ENCODE measurements around the gene SLC2A2. TPM values are rescaled to one million over a fixed set of nuclear protein-coding genes. Genes with fewer than 3 reads are reported as not detected.

SLC2A2 gene
- total and polyA plus RNA-seq, 2 donors from 2014 or later, result 12.6 to 31.0 TPM

DNA sequence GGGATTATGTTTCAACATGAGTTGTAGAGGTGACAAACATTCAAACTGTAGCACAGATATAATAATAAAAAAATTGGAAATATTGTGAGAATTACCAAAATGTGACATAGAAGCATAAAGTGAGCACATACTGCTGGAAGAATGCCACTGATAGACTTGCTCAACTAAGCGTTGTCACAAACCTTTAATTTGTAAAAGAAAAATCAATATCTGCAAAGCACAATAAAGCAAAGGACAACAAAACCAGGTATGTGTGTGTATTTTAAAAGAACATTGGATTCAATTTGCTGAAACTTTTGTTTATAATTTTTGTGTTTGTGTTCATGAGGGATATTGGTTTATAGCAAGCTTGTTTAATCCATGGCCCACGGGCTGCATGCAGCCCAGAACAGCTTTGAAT lies 77.3 kb downstream of the SLC2A2 start:
- Histone ChIP-seq H3K4me1 (ENCODE audit: control insufficient read depth in 2 of 3, insufficient read depth in 2 of 3, low read depth in 1 of 3, low read length in 3 of 3) (no peaks in the 10 kb centered on the region), H3K9me3 (ENCODE audit: control insufficient read depth in 2 of 3, insufficient read depth in 1 of 3, low read length in 3 of 3) (no peaks in the 10 kb centered on the region), H3K4me3 (ENCODE audit: low read length in 3 of 3) (no peak overlapping the region), H3K9ac (ENCODE audit: low read length in 3 of 3) (no peak overlapping the region), H3K36me3 (ENCODE audit: control insufficient read depth in 2 of 3, insufficient read depth in 3 of 3, low read length in 3 of 3) (no peaks in the 10 kb centered on the region), H3K27ac (ENCODE audit: low read depth in 2 of 2, low read length in 2 of 2) (no peak overlapping the region), H3K27me3 (ENCODE audit: control insufficient read depth, insufficient read depth, low read length) (no peaks in the 10 kb centered on the region)
- no peak for DNase-seq
- intact Hi-C loops (cut with DNase I), result no loop called here
- FAIRE-seq, result no peak
- TF ChIP-seq, protein P1, sequence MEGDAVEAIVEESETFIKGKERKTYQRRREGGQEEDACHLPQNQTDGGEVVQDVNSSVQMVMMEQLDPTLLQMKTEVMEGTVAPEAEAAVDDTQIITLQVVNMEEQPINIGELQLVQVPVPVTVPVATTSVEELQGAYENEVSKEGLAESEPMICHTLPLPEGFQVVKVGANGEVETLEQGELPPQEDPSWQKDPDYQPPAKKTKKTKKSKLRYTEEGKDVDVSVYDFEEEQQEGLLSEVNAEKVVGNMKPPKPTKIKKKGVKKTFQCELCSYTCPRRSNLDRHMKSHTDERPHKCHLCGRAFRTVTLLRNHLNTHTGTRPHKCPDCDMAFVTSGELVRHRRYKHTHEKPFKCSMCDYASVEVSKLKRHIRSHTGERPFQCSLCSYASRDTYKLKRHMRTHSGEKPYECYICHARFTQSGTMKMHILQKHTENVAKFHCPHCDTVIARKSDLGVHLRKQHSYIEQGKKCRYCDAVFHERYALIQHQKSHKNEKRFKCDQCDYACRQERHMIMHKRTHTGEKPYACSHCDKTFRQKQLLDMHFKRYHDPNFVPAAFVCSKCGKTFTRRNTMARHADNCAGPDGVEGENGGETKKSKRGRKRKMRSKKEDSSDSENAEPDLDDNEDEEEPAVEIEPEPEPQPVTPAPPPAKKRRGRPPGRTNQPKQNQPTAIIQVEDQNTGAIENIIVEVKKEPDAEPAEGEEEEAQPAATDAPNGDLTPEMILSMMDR (IDR thresholded peaks at IDR 0.05; ENCODE audit: borderline replicate concordance, extremely low read depth, insufficient read depth), result no peak

DNA sequence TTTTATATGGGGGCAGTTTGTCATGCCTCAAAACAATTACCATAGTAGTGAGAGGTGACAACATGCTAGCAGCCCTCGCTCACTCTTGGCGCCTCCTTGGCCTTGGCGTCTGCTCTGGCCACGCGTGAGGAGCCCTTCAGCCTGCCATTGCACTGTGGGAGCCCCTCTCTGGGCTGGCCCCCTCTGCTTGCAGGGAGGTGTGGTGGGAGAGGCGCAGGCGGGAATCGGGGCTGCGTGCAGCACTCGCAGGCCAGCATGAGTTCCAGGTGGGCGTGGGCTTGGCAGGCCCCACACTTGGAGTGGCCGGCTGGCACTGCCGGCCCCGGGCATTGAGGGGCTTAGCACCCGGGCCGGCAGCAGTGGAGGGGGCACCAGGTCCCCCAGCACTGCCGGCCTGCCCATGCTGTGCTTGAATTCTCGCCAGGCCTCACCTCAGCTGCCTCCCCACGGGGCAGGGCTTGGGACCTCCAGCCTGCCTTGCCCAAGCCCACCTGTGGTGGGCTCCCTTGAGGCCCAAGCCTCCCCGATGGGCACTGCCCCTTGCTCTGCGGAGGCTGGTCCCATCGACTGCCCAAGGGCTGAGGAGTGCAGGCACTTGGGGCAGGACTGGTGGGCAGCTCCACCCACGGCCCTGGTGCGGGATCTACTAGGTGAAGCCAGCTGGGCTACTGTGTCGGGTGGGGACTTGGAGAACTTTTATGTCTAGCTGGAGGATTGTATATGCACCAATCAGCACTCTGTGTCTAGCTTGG lies 79.3 kb downstream of the SLC2A2 start:
- H3K9ac ChIP-seq (ENCODE audit: low read length in 3 of 3), result no peak overlapping the region
- intact Hi-C loops (cut with DNase I), result no loop called here
- no peak for FAIRE-seq
- H3K27me3 ChIP-seq (ENCODE audit: control insufficient read depth, insufficient read depth, low read length), result no peaks in the 10 kb centered on the region
- no peaks in the 10 kb centered on the region for H3K9me3 ChIP-seq (ENCODE audit: control insufficient read depth in 2 of 3, insufficient read depth in 1 of 3, low read length in 3 of 3)
- TF ChIP-seq, protein P1 (IDR thresholded peaks at IDR 0.05; ENCODE audit: borderline replicate concordance, extremely low read depth, insufficient read depth), result no peak
- no peaks in the 10 kb centered on the region for H3K4me1 ChIP-seq (ENCODE audit: control insufficient read depth in 2 of 3, insufficient read depth in 2 of 3, low read depth in 1 of 3, low read length in 3 of 3)
- no peak overlapping the region for H3K27ac ChIP-seq (ENCODE audit: low read depth in 2 of 2, low read length in 2 of 2)
- peak in 1 of 5 donors; percentile 48 for DNase-seq
- no peak overlapping the region for H3K4me3 ChIP-seq (ENCODE audit: low read length in 3 of 3)
- no peaks in the 10 kb centered on the region for H3K36me3 ChIP-seq (ENCODE audit: control insufficient read depth in 2 of 3, insufficient read depth in 3 of 3, low read length in 3 of 3)

Other genes with a start within 250 kb of the SLC2A2 start
- gene RPL22L1, start 156.5 kb downstream of the SLC2A2 start, total RNA-seq, result 45.1 TPM
- 34.1 TPM for gene RPL22L1, start 156.5 kb downstream of the SLC2A2 start, polyA plus RNA-seq (ENCODE audit: insufficient read depth, low read depth, low replicate concordance)
- 11.2 TPM for gene EIF5A2, start 118.1 kb downstream of the SLC2A2 start, total RNA-seq
- gene EIF5A2, start 118.1 kb downstream of the SLC2A2 start, polyA plus RNA-seq (ENCODE audit: insufficient read depth, low read depth, low replicate concordance), result 6.1 TPM